ENCODE data around the gene TMEM121.

DNA sequence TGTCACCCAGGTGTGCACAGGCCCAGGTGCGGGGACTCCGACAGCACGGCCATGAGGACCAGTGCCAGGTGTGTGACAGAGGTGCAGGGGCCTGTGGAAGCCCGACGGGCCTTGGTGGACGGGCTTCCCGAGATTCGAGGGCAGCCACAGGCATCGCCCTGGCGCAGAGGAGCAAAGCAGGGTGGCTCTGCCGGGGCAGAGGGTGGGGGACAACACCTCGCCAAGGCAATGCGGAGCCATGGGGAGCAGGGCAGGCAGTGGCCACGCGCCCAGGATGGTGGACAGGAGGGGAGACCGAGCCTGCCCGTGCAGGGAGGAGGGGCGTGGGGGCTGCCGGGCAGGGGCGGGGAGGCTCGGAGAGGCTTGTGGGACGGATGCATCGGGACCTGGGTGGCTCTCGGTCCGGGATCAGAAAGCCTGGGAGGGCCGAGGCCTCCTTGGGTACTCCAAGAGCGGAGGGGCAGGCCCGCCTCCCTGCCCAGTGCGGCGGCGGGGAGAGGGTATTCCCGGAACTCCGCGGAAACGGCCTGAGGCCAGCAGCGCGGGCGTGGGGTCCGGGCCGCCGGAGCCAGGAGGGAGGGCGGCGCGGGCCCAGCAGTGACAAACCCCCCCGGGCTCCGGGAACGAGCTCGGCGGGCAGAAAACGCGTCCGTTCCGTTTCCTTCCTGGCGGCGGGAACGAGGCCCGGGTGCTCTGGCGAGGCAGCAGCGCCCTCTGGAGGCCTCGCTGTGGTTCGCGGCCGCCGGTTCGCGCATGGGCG lies 1.6 kb downstream of the TMEM121 start:
- TF ChIP-seq, protein P1, sequence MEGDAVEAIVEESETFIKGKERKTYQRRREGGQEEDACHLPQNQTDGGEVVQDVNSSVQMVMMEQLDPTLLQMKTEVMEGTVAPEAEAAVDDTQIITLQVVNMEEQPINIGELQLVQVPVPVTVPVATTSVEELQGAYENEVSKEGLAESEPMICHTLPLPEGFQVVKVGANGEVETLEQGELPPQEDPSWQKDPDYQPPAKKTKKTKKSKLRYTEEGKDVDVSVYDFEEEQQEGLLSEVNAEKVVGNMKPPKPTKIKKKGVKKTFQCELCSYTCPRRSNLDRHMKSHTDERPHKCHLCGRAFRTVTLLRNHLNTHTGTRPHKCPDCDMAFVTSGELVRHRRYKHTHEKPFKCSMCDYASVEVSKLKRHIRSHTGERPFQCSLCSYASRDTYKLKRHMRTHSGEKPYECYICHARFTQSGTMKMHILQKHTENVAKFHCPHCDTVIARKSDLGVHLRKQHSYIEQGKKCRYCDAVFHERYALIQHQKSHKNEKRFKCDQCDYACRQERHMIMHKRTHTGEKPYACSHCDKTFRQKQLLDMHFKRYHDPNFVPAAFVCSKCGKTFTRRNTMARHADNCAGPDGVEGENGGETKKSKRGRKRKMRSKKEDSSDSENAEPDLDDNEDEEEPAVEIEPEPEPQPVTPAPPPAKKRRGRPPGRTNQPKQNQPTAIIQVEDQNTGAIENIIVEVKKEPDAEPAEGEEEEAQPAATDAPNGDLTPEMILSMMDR (conservative IDR thresholded peaks at IDR 0.05; ENCODE audit: low read depth, low read length): peak; percentile 66
- TF ChIP-seq EZH2 (IDR thresholded peaks at IDR 0.05; ENCODE audit: low read length, unreplicated experiment): no peak

Data from PC-3 (cell line).